Measurements from ENCODE around the gene UNC13D.

- TF ChIP-seq EZH2 (IDR thresholded peaks at IDR 0.05; ENCODE audit: insufficient read depth, poor library complexity, severe bottlenecking) (no peak), EZH2phosphoT487 (IDR thresholded peaks at IDR 0.05; ENCODE audit: insufficient read depth, low read depth) (no peak)
These were observed 4.5 kb upstream of the UNC13D start for GRCh38 chr17:75848523-75849278.

Measured in GM23248 (cell line).